Mammary epithelial cell (primary cell): ENCODE data around the gene SLC1A5.
"Not testable (repeated sequence)": the region's sequence is repeated elsewhere in the genome, so short reads cannot be mapped to it uniquely, and the experiment has no call there.

ENCODE experiments used
- EZH2 ChIP-seq: IDR thresholded peaks from 2 replicates; pipeline ENCODE4 v1.6.1; 2012; ENCODE audit warnings: low read length, inconsistent platforms, borderline replicate concordance
- TF ChIP-seq, protein P1 (sequence below), 2 donors: IDR thresholded peaks in 1 of 2; conservative IDR thresholded peaks in 1 of 2; 2 replicates each; pipeline ENCODE4 v1.5.1; 2011 to 2012; ENCODE audit warnings: inconsistent platforms in 2 of 2, low read length in 2 of 2, mild to moderate bottlenecking in 2 of 2, control low read depth in 1 of 2, low read depth in 1 of 2; ENCODE audit not compliant: insufficient read depth in 1 of 2; ENCODE audit errors: extremely low read depth in 1 of 2

GRCh38 chr19:46804432-46804831 lies 16.0 kb upstream of the SLC1A5 start:
- TF ChIP-seq, protein P1, sequence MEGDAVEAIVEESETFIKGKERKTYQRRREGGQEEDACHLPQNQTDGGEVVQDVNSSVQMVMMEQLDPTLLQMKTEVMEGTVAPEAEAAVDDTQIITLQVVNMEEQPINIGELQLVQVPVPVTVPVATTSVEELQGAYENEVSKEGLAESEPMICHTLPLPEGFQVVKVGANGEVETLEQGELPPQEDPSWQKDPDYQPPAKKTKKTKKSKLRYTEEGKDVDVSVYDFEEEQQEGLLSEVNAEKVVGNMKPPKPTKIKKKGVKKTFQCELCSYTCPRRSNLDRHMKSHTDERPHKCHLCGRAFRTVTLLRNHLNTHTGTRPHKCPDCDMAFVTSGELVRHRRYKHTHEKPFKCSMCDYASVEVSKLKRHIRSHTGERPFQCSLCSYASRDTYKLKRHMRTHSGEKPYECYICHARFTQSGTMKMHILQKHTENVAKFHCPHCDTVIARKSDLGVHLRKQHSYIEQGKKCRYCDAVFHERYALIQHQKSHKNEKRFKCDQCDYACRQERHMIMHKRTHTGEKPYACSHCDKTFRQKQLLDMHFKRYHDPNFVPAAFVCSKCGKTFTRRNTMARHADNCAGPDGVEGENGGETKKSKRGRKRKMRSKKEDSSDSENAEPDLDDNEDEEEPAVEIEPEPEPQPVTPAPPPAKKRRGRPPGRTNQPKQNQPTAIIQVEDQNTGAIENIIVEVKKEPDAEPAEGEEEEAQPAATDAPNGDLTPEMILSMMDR (conservative IDR thresholded peaks at IDR 0.05 in 1 of 2, IDR thresholded peaks at IDR 0.05 in 1 of 2; ENCODE audit: extremely low read depth in 1 of 2, insufficient read depth in 1 of 2, low read depth in 1 of 2, low read length in 2 of 2), result not testable (repeated sequence)
- not testable (repeated sequence) for TF ChIP-seq EZH2
